ENCODE results near the gene CORO2B. TPM values are rescaled to one million over a fixed set of nuclear protein-coding genes. Genes with fewer than 3 reads are reported as not detected.

Gene CORO2B
- total RNA-seq, 4 donors from 2014 or later = 0.19 to 2.3 (median 0.22) TPM; not detected in 1

DNA sequence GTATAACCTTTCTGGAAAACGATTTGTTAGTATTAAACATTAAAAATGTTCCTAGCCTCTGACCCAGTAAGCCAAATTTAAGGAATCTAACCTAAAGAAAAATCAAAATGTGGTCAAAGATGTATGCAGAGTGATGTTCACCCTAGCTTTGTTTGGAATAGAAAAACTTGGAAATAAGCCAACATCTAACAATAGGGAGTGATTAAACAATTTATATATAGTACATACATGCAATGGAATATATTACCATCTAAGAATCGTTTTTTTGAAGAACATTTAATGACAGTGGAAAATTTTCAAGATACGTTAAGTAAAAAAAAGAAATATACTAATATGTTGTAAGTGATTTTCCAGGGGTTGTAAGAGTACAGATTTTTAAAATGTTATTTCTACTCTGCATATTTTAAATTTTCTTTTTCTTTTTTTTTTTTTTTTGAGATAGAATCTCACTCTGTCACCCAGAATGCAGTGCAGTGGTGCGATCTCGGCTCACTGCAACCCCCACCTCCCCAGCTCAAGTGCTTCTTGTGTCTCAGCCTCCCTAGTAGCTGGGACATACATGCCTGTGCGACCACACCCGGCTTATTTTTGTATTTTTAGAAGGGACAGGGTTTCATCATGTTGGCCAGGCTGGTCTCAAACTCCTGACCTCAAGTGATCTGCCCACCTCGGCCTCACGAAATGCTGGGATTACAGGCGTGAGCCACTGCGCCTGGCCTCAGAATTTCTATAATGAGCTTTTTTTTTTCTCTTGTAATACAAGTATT is 187.0 kb downstream of the CORO2B start:
- 67 to 68% methylated on average over 11 of the region's 11 CpGs for WGBS, 2 donors

DNA sequence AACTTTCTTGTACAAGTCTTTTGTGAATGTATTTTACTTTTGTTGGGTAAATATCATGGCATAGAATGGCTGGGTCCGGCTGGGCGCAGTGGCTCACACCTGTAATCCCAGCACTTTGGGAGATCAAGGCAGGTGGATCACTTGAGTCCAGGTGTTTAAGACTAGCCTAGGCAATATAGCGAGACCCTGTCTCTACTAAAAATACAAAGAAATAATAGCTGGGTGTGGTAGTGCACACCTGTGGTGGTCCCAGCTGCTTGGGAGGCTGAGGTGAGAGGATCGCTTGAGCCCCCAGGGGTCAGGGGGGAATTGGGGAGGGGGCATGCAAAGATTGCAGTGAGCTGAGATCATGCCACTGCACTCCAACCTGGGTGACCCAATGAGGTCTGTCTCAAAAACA is 189.0 kb downstream of the CORO2B start:
- Histone ChIP-seq H3K4me1 (peaks cover 0 to 4% (median 0%) of the 10 kb centered on the region in 3 donors), H3K4me3 (no peak overlapping the region), H3K9me3 (no peaks in the 10 kb centered on the region), H3K27me3 (no peaks in the 10 kb centered on the region), H3K27ac (no peak overlapping the region), H3K36me3 (no peaks in the 10 kb centered on the region)
- 59 to 63% methylated on average over 3 to 4 of the region's 4 CpGs for WGBS, 2 donors
- intact Hi-C loops (cut with DNase I) = no loop called here
- no peak for DNase-seq
- TF ChIP-seq CTCF (IDR thresholded peaks at IDR 0.05) (no peak), POLR2A (IDR thresholded peaks at IDR 0.05) (no peak)

More for the DNA sequence above, 187.0 kb downstream of the CORO2B start:
- TF ChIP-seq CTCF (IDR thresholded peaks at IDR 0.05) (no peak), POLR2A (IDR thresholded peaks at IDR 0.05) (no peak)
- Histone ChIP-seq H3K36me3 (no peaks in the 10 kb centered on the region), H3K27ac (no peak overlapping the region), H3K4me1 (peaks cover 0 to 4% (median 0%) of the 10 kb centered on the region in 3 donors), H3K27me3 (no peaks in the 10 kb centered on the region), H3K9me3 (no peaks in the 10 kb centered on the region), H3K4me3 (no peak overlapping the region)
- no peak for DNase-seq
- intact Hi-C loops (cut with DNase I) = no loop called here

- WGBS, 2 donors = 0 to 3% methylated on average over 1 to 2 of the region's 2 CpGs
These were observed 189.5 kb downstream of the CORO2B start for GRCh38 chr15:68768321-68768720.

GRCh38 chr15:68769702-68770101 is 190.9 kb downstream of the CORO2B start:
- no peaks in the 10 kb centered on the region for H3K27me3 ChIP-seq
- H3K4me1 ChIP-seq = peaks cover 0 to 4% (median 0%) of the 10 kb centered on the region in 3 donors
- no peak for DNase-seq
- no peaks in the 10 kb centered on the region for H3K36me3 ChIP-seq
- 83 to 100% methylated on average over 1 to 2 of the region's 2 CpGs for WGBS, 2 donors
- no peaks in the 10 kb centered on the region for H3K9me3 ChIP-seq
- H3K27ac ChIP-seq = no peak overlapping the region
- TF ChIP-seq POLR2A (IDR thresholded peaks at IDR 0.05) (no peak), CTCF (IDR thresholded peaks at IDR 0.05) (no peak)
- H3K4me3 ChIP-seq = no peak overlapping the region
- intact Hi-C loops (cut with DNase I) = no loop called here

More at GRCh38 chr15:68768321-68768720, 189.5 kb downstream of the CORO2B start:
- TF ChIP-seq POLR2A (IDR thresholded peaks at IDR 0.05) (no peak), CTCF (IDR thresholded peaks at IDR 0.05) (no peak)
- intact Hi-C loops (cut with DNase I) = no loop called here
- H3K36me3 ChIP-seq = no peaks in the 10 kb centered on the region
- no peak overlapping the region for H3K4me3 ChIP-seq
- no peaks in the 10 kb centered on the region for H3K27me3 ChIP-seq
- no peaks in the 10 kb centered on the region for H3K9me3 ChIP-seq
- H3K27ac ChIP-seq = no peak overlapping the region
- no peak for DNase-seq
- H3K4me1 ChIP-seq = peaks cover 0 to 4% (median 0%) of the 10 kb centered on the region in 3 donors

- TF ChIP-seq POLR2A (IDR thresholded peaks at IDR 0.05) = no peak
- no peak for TF ChIP-seq CTCF (IDR thresholded peaks at IDR 0.05)
- intact Hi-C loops (cut with DNase I) = no loop called here
- no peak for DNase-seq
These were observed 191.4 kb downstream of the CORO2B start for GRCh38 chr15:68770216-68770615.

More at GRCh38 chr15:68770216-68770615, 191.4 kb downstream of the CORO2B start:
- Histone ChIP-seq H3K27ac (no peak overlapping the region), H3K27me3 (no peaks in the 10 kb centered on the region), H3K4me1 (peaks cover 0 to 6% (median 0%) of the 10 kb centered on the region in 3 donors), H3K4me3 (no peak overlapping the region), H3K36me3 (no peaks in the 10 kb centered on the region), H3K9me3 (no peaks in the 10 kb centered on the region)
